GM06990 (cell line): ENCODE results near the gene HPS1.

Experiments
- DNase-seq: peaks from one replicate; pipeline ENCODE4 v3.0.0-alpha.2; 2011; ENCODE audit not compliant: insufficient read length; ENCODE audit errors: extremely low read depth
- H3K27me3 ChIP-seq: replicated peaks from 2 replicates; pipeline ENCODE4 v1.6.0; 2011; ENCODE audit warnings: low read length; ENCODE audit not compliant: control insufficient read depth, insufficient read depth
- H3K36me3 ChIP-seq: 2 replicates; pipeline ENCODE4 v1.5.1; 2011; ENCODE audit warnings: low read length; ENCODE audit not compliant: control insufficient read depth, insufficient read depth
- H3K4me3 ChIP-seq: replicated peaks from 2 replicates; pipeline ENCODE4 v1.5.1; 2011; ENCODE audit warnings: low read depth, mild to moderate bottlenecking, control low read depth, low read length
- CTCF ChIP-seq: IDR thresholded peaks from 2 replicates; pipeline ENCODE4 v1.5.1; 2011; ENCODE audit warnings: low read length, control low read depth, mild to moderate bottlenecking, inconsistent platforms; ENCODE audit not compliant: insufficient read depth, poor library complexity, severe bottlenecking

Gene HPS1

GRCh38 chr10:98477861-98478260 is 31.1 kb upstream of the HPS1 start:
- H3K27me3 ChIP-seq, result no peaks in the 10 kb centered on the region; the same call in 1 of the 2 replicates
- no peaks in the 10 kb centered on the region for H3K36me3 ChIP-seq
- no peak for TF ChIP-seq CTCF
- no peak for DNase-seq
- H3K4me3 ChIP-seq, result no peak overlapping the region

GRCh38 chr10:98474628-98475027 is 27.9 kb upstream of the HPS1 start:
- no peak for TF ChIP-seq CTCF
- Histone ChIP-seq H3K36me3 (no peaks in the 10 kb centered on the region), H3K27me3 (no peaks in the 10 kb centered on the region), H3K4me3 (no peak overlapping the region)
- no peak for DNase-seq

- DNase-seq, result no peak
- no peak overlapping the region for H3K4me3 ChIP-seq
- H3K36me3 ChIP-seq, result no peaks in the 10 kb centered on the region
- TF ChIP-seq CTCF, result no peak
- no peaks in the 10 kb centered on the region for H3K27me3 ChIP-seq
These were observed 25.5 kb upstream of the HPS1 start for GRCh38 chr10:98472196-98472595.

- H3K4me3 ChIP-seq, result no peak overlapping the region
- no peak for TF ChIP-seq CTCF
- H3K36me3 ChIP-seq, result no peaks in the 10 kb centered on the region
- no peak for DNase-seq
- H3K27me3 ChIP-seq, result no peaks in the 10 kb centered on the region
These were observed 24.1 kb upstream of the HPS1 start for GRCh38 chr10:98470850-98471249.

GRCh38 chr10:98469001-98469931 is 22.5 kb upstream of the HPS1 start:
- H3K27me3 ChIP-seq, result no peaks in the 10 kb centered on the region
- DNase-seq, result no peak
- H3K4me3 ChIP-seq, result no peak overlapping the region
- H3K36me3 ChIP-seq, result no peaks in the 10 kb centered on the region
- no peak for TF ChIP-seq CTCF
